Activated CD8-positive, alpha-beta T cell treated with anti-CD3 and anti-CD28 coated beads for 36 hours (primary cell): Measurements from ENCODE around the gene TASP1. TPM values are rescaled to one million over a fixed set of nuclear protein-coding genes. Genes with fewer than 3 reads are reported as not detected.
"Not testable (repeated sequence)": the region's sequence is repeated elsewhere in the genome, so short reads cannot be mapped to it uniquely, and the experiment has no call there.

Experiments used
- ATAC-seq: fragments of 200-7000 bp; cut with Tn5 transposase; one replicate; pipeline ENCODE4 v1.10.0; 2021; ENCODE audit warnings: mild to moderate bottlenecking, moderate library complexity
- CTCF ChIA-PET: fragments of 350-600 bp; sonication (Branson Sonifier 250); formaldehyde crosslinking; loops from one replicate; lab custom pipeline; 2021; ENCODE audit warnings: antibody characterized with exemption; lab: Charles Lee
- POLR2A ChIA-PET: fragments of 350-600 bp; sonication (Branson Sonifier 250); formaldehyde crosslinking; loops from one replicate; lab custom pipeline; 2021; ENCODE audit warnings: antibody characterized with exemption; lab: Charles Lee
- DNase-seq: peaks from one replicate; pipeline ENCODE4 v3.0.0-alpha.2; 2020
- H3K27ac Mint-ChIP-seq: one replicate; pipeline ENCODE4 v1.8.0; 2021; ENCODE audit warnings: mild to moderate bottlenecking, mixed read lengths
- H3K27me3 Mint-ChIP-seq: one replicate; pipeline ENCODE4 v1.8.0; 2021; ENCODE audit warnings: mixed read lengths
- H3K36me3 Mint-ChIP-seq: one replicate; pipeline ENCODE4 v1.8.0; 2021; ENCODE audit warnings: low read depth, mixed read lengths
- H3K4me1 Mint-ChIP-seq: one replicate; pipeline ENCODE4 v1.8.0; 2021; ENCODE audit warnings: low read depth, mixed read lengths
- H3K4me3 Mint-ChIP-seq: one replicate; pipeline ENCODE4 v1.8.0; 2021; ENCODE audit warnings: mild to moderate bottlenecking, moderate library complexity, mixed read lengths
- H3K9me3 Mint-ChIP-seq: one replicate; pipeline ENCODE4 v1.8.0; 2021; ENCODE audit warnings: mixed read lengths
- intact Hi-C: fragments of 100-400 bp; cut with micrococcal nuclease; formaldehyde crosslinking; loops from one replicate; pipeline ENCODE4 v1.10.0; 2022
- total RNA-seq, 2 experiments: library from RNA; stranded (reverse); gene quantifications; one replicate each; pipeline ENCODE4 v1.2.3, GENCODE V29; 2021
- TF ChIP-seq, protein P1 (sequence below): fragments of 200-600 bp; IDR thresholded peaks from one replicate; pipeline ENCODE4 v1.8.0; 2022; ENCODE audit warnings: antibody characterized with exemption, mild to moderate bottlenecking

TASP1 gene
- total RNA-seq, 2 experiments from 2014 or later, result 8.7 to 8.8 TPM

DNA sequence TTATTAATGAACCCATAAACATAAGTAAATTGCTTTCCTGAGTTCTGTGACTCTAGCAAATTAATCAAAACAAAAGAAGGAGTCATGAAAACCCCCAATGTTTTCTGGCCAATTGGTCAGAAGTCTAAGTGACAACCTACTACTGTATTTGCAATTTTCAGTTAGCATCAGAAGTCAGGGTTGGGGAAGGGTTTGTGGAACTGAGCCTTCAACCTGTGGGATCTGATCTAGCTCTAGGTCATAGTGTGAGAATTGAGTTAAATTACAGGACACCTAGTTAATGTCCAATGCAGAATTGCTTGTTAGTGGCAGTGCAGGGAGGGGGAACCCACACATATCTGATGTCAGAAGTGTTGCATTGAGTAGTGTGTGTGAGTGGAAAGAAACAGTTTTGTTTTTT, 275.3 kb downstream of the TASP1 start:
- TF ChIP-seq, protein P1, sequence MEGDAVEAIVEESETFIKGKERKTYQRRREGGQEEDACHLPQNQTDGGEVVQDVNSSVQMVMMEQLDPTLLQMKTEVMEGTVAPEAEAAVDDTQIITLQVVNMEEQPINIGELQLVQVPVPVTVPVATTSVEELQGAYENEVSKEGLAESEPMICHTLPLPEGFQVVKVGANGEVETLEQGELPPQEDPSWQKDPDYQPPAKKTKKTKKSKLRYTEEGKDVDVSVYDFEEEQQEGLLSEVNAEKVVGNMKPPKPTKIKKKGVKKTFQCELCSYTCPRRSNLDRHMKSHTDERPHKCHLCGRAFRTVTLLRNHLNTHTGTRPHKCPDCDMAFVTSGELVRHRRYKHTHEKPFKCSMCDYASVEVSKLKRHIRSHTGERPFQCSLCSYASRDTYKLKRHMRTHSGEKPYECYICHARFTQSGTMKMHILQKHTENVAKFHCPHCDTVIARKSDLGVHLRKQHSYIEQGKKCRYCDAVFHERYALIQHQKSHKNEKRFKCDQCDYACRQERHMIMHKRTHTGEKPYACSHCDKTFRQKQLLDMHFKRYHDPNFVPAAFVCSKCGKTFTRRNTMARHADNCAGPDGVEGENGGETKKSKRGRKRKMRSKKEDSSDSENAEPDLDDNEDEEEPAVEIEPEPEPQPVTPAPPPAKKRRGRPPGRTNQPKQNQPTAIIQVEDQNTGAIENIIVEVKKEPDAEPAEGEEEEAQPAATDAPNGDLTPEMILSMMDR, result no peak
- no peak overlapping the region for H3K27ac Mint-ChIP-seq
- no peaks in the 10 kb centered on the region for H3K9me3 Mint-ChIP-seq
- H3K36me3 Mint-ChIP-seq, result no peaks in the 10 kb centered on the region
- no peak overlapping the region for H3K4me3 Mint-ChIP-seq
- no peaks in the 10 kb centered on the region for H3K4me1 Mint-ChIP-seq
- ATAC-seq, result no peak
- intact Hi-C loops, result no loop called here
- H3K27me3 Mint-ChIP-seq, result no peaks in the 10 kb centered on the region
- no peak for DNase-seq
- ChIA-PET POLR2A (no interaction called here), CTCF (interaction anchor here (1.1 kb wide), 1 partner anchor 61 kb away, joined by 3 read pairs; no protein-coding TSS in a partner anchor)

DNA sequence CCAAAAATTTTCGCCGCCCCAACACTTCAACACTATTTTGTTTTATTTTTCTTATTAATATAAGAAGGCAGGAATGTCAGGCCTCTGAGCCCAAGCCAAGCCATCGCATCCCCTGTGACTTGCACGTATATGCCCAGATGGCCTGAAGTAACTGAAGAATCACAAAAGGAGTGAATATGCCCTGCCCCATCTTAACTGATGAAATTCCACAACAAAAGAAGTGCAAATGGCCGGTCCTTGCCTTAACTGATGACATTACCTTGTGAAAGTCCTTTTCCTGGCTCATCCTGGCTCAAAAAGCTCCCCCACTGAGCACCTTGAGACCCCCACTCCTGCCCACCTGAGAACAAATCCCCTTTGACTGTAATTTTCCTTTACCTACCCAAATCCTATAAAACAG, 276.6 kb downstream of the TASP1 start:
- H3K9me3 Mint-ChIP-seq, intact Hi-C loops, CTCF ChIA-PET, H3K4me1 Mint-ChIP-seq, ATAC-seq, H3K27ac Mint-ChIP-seq, POLR2A ChIA-PET, H3K36me3 Mint-ChIP-seq, H3K4me3 Mint-ChIP-seq, DNase-seq, H3K27me3 Mint-ChIP-seq: not testable (repeated sequence)

DNA sequence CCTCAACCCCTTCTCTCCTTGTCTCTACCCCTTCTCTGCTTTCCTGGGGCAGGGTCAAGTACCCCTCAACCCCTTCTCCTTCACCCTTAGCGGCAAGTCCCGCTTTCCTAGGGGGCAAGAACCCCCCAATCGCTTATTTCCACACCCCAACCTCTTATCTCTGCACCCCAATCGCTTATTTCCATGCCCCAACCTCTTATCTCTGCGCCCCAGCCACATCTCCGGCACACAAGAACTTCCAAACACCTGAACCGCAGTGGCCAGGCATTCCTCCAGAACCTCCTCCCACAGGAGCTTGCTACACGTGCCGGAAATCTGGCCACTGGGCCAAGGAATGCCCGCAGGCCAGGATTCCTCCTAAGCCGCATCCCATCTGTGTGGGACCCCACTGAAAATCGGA, 279.8 kb downstream of the TASP1 start:
- H3K4me1 Mint-ChIP-seq, ATAC-seq, intact Hi-C loops, H3K4me3 Mint-ChIP-seq, H3K36me3 Mint-ChIP-seq, POLR2A ChIA-PET, H3K27me3 Mint-ChIP-seq, DNase-seq, H3K9me3 Mint-ChIP-seq, H3K27ac Mint-ChIP-seq, CTCF ChIA-PET: not testable (repeated sequence)

DNA sequence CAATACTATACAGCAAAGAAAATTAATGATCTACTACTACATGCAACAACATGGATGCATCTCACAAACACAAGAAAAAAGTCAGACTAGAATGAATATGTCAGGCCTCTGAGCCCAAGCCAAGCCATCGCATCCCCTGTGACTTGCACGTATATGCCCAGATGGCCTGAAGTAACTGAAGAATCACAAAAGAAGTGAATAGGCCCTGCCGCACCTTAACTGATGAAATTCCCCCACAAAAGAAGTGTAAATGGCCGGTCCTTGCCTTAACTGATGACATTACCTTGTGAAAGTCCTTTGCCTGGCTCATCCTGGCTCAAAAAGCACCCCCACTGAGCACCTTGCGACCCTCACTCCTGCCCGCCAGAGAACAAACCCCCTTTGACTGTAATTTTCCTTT, 280.9 kb downstream of the TASP1 start:
- CTCF ChIA-PET, H3K4me1 Mint-ChIP-seq, intact Hi-C loops, POLR2A ChIA-PET, H3K4me3 Mint-ChIP-seq, H3K36me3 Mint-ChIP-seq, DNase-seq, H3K27ac Mint-ChIP-seq, H3K27me3 Mint-ChIP-seq, ATAC-seq, H3K9me3 Mint-ChIP-seq: not testable (repeated sequence)

DNA sequence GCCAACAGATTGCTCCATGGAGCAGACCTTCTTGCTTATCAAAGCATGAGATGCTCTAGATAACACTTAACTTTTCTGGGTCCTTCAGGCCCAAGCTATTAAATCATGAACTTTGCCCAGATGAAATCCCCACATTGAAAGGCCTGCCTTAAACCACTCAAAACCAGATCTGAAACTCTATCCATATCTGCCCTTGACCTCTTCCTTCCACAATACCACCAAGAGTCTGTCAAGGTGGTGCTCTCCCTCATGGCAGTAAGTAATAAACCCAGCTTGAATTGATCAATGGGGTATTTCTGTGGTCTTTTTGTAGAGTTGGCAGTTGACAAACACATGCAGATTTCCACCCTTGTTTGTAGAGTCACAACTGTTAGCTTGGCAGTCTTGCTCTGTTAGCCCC, 282.1 kb downstream of the TASP1 start:
- CTCF ChIA-PET, result no interaction called here
- Mint-ChIP-seq H3K27me3 (no peaks in the 10 kb centered on the region), H3K4me3 (no peak overlapping the region), H3K4me1 (no peaks in the 10 kb centered on the region), H3K36me3 (no peaks in the 10 kb centered on the region), H3K27ac (no peak overlapping the region), H3K9me3 (no peaks in the 10 kb centered on the region)
- intact Hi-C loops, result no loop called here
- no peak for DNase-seq
- TF ChIP-seq, protein P1, result no peak
- no peak for ATAC-seq
- POLR2A ChIA-PET, result no interaction called here

DNA sequence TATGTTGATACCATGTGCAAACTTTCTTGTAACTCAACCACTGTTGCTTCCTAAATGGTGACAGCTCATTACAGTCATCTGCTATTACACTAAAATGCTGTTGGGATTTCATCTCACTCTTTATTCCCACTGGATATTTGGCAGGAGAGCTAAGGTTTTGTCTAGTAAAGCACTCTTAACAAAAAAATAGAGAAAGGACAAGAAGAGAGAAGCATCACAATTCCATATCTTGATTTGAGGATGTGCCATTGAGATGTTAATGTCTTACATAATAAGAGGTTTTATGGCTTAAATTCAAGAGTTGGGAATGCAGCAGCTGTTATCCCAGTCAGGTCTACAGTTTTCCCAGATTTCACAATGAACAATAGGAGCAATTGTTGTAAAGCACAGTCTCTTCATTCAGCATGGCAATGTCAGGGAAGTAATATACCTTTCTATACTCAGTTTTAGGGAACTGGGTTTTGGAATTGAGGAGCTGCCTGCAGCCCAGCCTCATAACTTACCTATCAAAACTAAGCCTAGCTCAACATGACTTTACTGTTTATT, 282.7 kb downstream of the TASP1 start:
- no peak for DNase-seq
- TF ChIP-seq, protein P1, result no peak
- Mint-ChIP-seq H3K4me1 (no peaks in the 10 kb centered on the region), H3K9me3 (no peaks in the 10 kb centered on the region), H3K36me3 (no peaks in the 10 kb centered on the region), H3K4me3 (no peak overlapping the region), H3K27ac (no peak overlapping the region), H3K27me3 (no peaks in the 10 kb centered on the region)
- no peak for ATAC-seq
- intact Hi-C loops, result no loop called here
- POLR2A ChIA-PET, result no interaction called here
- CTCF ChIA-PET, result no interaction called here

DNA sequence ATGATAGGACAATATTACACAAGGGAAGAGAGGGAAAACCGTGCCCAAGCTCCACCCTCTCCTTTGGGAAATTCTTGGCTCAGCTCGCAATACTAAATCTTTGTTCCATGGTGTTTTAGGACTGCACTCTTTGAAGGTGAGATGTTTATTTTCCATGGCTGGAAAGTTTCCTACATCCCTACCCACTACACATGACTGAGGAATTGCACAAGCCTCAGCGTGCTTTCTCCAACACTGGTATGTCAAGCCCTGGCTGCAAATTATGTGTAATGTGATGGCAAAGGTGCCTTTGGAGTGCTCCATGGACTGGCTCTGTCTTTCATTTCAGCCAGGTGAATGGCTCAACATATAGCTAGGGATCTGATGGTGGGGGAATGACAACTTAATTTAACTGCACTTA, 283.3 kb downstream of the TASP1 start:
- ATAC-seq, result no peak
- no peak for DNase-seq
- H3K27ac Mint-ChIP-seq, result no peak overlapping the region
- TF ChIP-seq, protein P1, result no peak
- CTCF ChIA-PET, result no interaction called here
- H3K27me3 Mint-ChIP-seq, result no peaks in the 10 kb centered on the region
- H3K4me1 Mint-ChIP-seq, result no peaks in the 10 kb centered on the region
- intact Hi-C loops, result no loop called here
- H3K36me3 Mint-ChIP-seq, result no peaks in the 10 kb centered on the region
- POLR2A ChIA-PET, result no interaction called here
- H3K9me3 Mint-ChIP-seq, result no peaks in the 10 kb centered on the region
- no peak overlapping the region for H3K4me3 Mint-ChIP-seq
